Stomach (tissue), 9 donors: ENCODE results near the gene CXorf38. TPM values are rescaled to one million over a fixed set of nuclear protein-coding genes. Genes with fewer than 3 reads are reported as not detected.
A peak's percentile ranks its signal among the peaks of the same experiment; 100 is the strongest.

Source experiments
- DNase-seq, 2 donors: peaks; one replicate each; pipeline versions ENCODE4 v3.0.0 to v3.0.0-alpha.2; 2013 to 2019
- H3K27ac ChIP-seq, 5 donors: fragments of 200-600 bp in 4 of 5; sonication (generic) in 4 of 5; one replicate each; pipeline ENCODE4 v1.5.1; 2013 to 2019; ENCODE audit warnings: mild to moderate bottlenecking in 1 of 5, moderate library complexity in 1 of 5
- H3K27me3 ChIP-seq, 3 donors: fragments of 200-600 bp; sonication (generic); one replicate each; pipeline ENCODE4 v1.5.1; 2017 to 2019; ENCODE audit warnings: mixed run types in 1 of 3
- H3K36me3 ChIP-seq, 4 donors: fragments of 200-600 bp; sonication (generic); 1 replicate in 3 of 4; 2 replicates in 1 of 4; pipeline ENCODE4 v1.5.1; 2016 to 2019
- H3K4me1 ChIP-seq, 4 donors: fragments of 200-600 bp; sonication (generic); one replicate each; pipeline ENCODE4 v1.5.1; 2016 to 2019
- H3K4me3 ChIP-seq, 4 donors: fragments of 200-600 bp; sonication (generic) in 3 of 4; one replicate each; pipeline ENCODE4 v1.5.1; 2016 to 2019; ENCODE audit warnings: mild to moderate bottlenecking in 1 of 4
- H3K9me3 ChIP-seq, 4 donors: fragments of 200-600 bp; sonication (generic); one replicate each; pipeline ENCODE4 v1.5.1; 2016 to 2019
- EP300 ChIP-seq: sonication (generic); formaldehyde crosslinking; IDR thresholded peaks from one replicate; pipeline ENCODE4 v1.6.1; 2017; ENCODE audit warnings: antibody characterized with exemption
- POLR2A ChIP-seq, 4 donors: fragments of 450-650 bp; IDR thresholded peaks; one replicate each; pipeline ENCODE4 v1.6.1; 2016; ENCODE audit warnings: antibody characterized with exemption in 4 of 4, control low read depth in 2 of 4, mild to moderate bottlenecking in 1 of 4, moderate library complexity in 1 of 4
- POLR2AphosphoS5 ChIP-seq, 3 donors: sonication (generic); formaldehyde crosslinking; IDR thresholded peaks; one replicate each; pipeline ENCODE4 v1.6.1; 2016; ENCODE audit warnings: antibody characterized with exemption in 3 of 3
- WGBS, 5 donors: extraction: QIAGEN DNeasy Blood & Tissue Kit in 3 of 5; methylation state at CpG; one replicate each; pipeline versions ENCODE4 v1.1.5 to v1.1.7; 2013 to 2018; 5-methylcytosine and 5-hydroxymethylcytosine counted together
- intact Hi-C: fragments of 100-400 bp; cut with DNase I; formaldehyde crosslinking; loops from one replicate; pipeline ENCODE4 v1.15.1; 2023; ENCODE audit warnings: low total_unique reads
- polyA plus RNA-seq, 3 donors: library from polyadenylated mRNA; stranded (reverse); fragments of 200-250 nt; gene quantifications; one replicate each; pipeline ENCODE4 v1.2.3, GENCODE V29; 2013
- total RNA-seq, 5 donors: library from RNA; depleted of rRNA; stranded (reverse); fragments of >200 nt; gene quantifications; one replicate each; pipeline versions ENCODE4 v1.1.0 to v1.2.3, GENCODE V29; 2014 to 2016
- TF ChIP-seq, protein P1 (sequence below), 7 experiments: fragments of 450-650 bp in 4 of 7; fragments of 200-600 bp in 3 of 7; sonication (generic) in 3 of 7; IDR thresholded peaks; one replicate each; pipeline ENCODE4 v1.5.1; 2016 to 2019; ENCODE audit warnings: antibody characterized with exemption in 7 of 7, control low read depth in 2 of 7, mild to moderate bottlenecking in 1 of 7
- donor health status: healthy with polysubstance abuse.
- donor health status: Bipolar disorder and iron deficiency.
- donor health status: healthy.

CXorf38 gene
- total and polyA plus RNA-seq, 8 donors: 0.89 to 20.2 (median 8.6) TPM

DNA sequence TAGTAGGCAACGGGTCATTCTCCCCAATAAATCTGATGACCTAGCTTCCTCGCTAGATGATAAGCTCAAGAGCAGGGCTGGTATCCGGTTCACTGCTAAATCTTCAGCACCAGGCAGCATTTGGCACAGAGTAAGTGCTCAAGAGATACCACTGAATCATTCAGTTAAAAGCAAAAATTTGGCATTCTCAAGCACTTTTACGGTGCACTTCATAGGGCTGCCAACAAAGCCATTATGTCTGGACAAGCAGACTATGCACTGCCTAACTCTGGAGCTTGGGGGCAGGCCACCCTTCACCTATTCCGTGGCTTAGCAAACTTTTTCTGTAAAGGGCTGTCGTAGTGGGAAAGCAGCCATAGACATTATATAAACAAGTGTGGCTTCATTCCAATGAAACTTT, 23.8 kb upstream of the CXorf38 start:
- Histone ChIP-seq H3K9me3 (no peaks in the 10 kb centered on the region), H3K27ac (no peak overlapping the region), H3K4me1 (peaks cover 0 to 13% (median 2%) of the 10 kb centered on the region in 4 donors), H3K4me3 (no peak overlapping the region), H3K36me3 (peaks cover 3 to 63% (median 55%) of the 10 kb centered on the region in 4 donors), H3K27me3 (no peaks in the 10 kb centered on the region)
- WGBS, 5 donors: 25 to 46% (median 45%) methylated on average over 6 of the region's 6 CpGs
- DNase-seq: peak in 1 of 2 donors; percentile 27
- TF ChIP-seq POLR2AphosphoS5 (IDR thresholded peaks at IDR 0.05) (no peak), EP300 (no peak), POLR2A (IDR thresholded peaks at IDR 0.05) (no peak)
- TF ChIP-seq, protein P1, sequence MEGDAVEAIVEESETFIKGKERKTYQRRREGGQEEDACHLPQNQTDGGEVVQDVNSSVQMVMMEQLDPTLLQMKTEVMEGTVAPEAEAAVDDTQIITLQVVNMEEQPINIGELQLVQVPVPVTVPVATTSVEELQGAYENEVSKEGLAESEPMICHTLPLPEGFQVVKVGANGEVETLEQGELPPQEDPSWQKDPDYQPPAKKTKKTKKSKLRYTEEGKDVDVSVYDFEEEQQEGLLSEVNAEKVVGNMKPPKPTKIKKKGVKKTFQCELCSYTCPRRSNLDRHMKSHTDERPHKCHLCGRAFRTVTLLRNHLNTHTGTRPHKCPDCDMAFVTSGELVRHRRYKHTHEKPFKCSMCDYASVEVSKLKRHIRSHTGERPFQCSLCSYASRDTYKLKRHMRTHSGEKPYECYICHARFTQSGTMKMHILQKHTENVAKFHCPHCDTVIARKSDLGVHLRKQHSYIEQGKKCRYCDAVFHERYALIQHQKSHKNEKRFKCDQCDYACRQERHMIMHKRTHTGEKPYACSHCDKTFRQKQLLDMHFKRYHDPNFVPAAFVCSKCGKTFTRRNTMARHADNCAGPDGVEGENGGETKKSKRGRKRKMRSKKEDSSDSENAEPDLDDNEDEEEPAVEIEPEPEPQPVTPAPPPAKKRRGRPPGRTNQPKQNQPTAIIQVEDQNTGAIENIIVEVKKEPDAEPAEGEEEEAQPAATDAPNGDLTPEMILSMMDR (IDR thresholded peaks at IDR 0.05): no peak
- intact Hi-C loops: no loop called here

DNA sequence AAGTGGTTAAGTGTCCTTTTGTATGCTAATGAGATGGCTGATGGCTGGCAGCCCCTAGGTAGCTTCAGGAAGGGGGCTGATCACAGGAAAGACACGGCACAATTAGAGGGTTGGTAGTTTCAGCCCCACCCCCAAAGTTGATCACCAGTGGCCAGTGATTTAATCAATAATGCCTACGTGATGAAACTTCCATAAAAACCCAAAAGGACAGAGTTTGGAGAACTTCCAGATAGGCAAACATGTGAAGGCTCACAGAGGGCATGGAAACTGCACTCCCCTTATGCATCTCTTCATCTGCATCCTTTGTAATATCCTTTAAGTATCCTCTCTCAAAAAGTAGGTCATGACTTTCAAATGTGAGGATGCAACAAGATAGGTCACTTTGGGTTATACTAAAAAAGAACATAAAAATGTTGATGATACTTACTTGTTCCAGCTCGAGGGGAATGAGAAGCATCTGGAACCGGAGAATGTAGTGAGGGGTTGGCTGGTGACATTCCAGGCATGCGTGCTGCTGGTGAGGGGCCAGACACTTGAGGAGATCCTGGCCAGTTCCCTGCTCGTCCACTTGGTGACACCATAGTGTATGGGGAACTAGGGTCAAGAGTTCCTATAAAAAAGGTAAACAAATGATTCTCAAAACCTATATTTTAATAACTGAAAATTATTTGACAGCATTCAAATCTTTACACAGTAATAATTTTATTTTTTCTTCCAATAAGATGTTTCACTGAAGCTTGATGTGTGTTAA, 16.7 kb upstream of the CXorf38 start:
- peaks cover 5 to 76% (median 70%) of the 10 kb centered on the region in 4 donors for H3K36me3 ChIP-seq
- 58 to 73% (median 67%) methylated on average over 6 of the region's 6 CpGs for WGBS, 5 donors
- no peak for TF ChIP-seq POLR2AphosphoS5 (IDR thresholded peaks at IDR 0.05)
- no peak for TF ChIP-seq POLR2A (IDR thresholded peaks at IDR 0.05)
- TF ChIP-seq, protein P1 (IDR thresholded peaks at IDR 0.05): peak in 1 of 7 experiments; percentile 12

GRCh38 chrX:40663078-40663740, 15.8 kb upstream of the CXorf38 start:
- TF ChIP-seq POLR2AphosphoS5 (IDR thresholded peaks at IDR 0.05): no peak
- TF ChIP-seq EP300: no peak
- TF ChIP-seq, protein P1 (IDR thresholded peaks at IDR 0.05): no peak
- no peak for TF ChIP-seq POLR2A (IDR thresholded peaks at IDR 0.05)
- H3K9me3 ChIP-seq: no peaks in the 10 kb centered on the region
- H3K4me3 ChIP-seq: no peak overlapping the region
- H3K4me1 ChIP-seq: no peaks in the 10 kb centered on the region
- 94 to 98% (median 98%) methylated on average over 3 of the region's 3 CpGs for WGBS, 5 donors
- DNase-seq: no peak
- peaks cover 5 to 85% (median 76%) of the 10 kb centered on the region in 4 donors for H3K36me3 ChIP-seq
- H3K27ac ChIP-seq: no peak overlapping the region
- intact Hi-C loops: no loop called here
- no peaks in the 10 kb centered on the region for H3K27me3 ChIP-seq

More for the DNA sequence above, 16.7 kb upstream of the CXorf38 start:
- H3K9me3 ChIP-seq: no peaks in the 10 kb centered on the region
- H3K4me1 ChIP-seq: no peaks in the 10 kb centered on the region
- H3K27me3 ChIP-seq: no peaks in the 10 kb centered on the region
- intact Hi-C loops: no loop called here
- DNase-seq: peak in 1 of 2 donors; percentile 38
- H3K27ac ChIP-seq: no peak overlapping the region
- H3K4me3 ChIP-seq: no peak overlapping the region

- Histone ChIP-seq H3K36me3 (peaks cover 5 to 84% (median 76%) of the 10 kb centered on the region in 4 donors), H3K27ac (no peak overlapping the region), H3K4me1 (no peaks in the 10 kb centered on the region), H3K27me3 (peaks cover 0 to 5% (median 0%) of the 10 kb centered on the region in 3 donors), H3K4me3 (no peak overlapping the region), H3K9me3 (no peaks in the 10 kb centered on the region)
- no peak for TF ChIP-seq POLR2AphosphoS5 (IDR thresholded peaks at IDR 0.05)
- TF ChIP-seq, protein P1 (IDR thresholded peaks at IDR 0.05): no peak
- no peak for TF ChIP-seq POLR2A (IDR thresholded peaks at IDR 0.05)
- DNase-seq: no peak
- intact Hi-C loops: no loop called here
- WGBS, 5 donors: 61 to 74% (median 71%) methylated on average over 2 of the region's 2 CpGs
Observed at GRCh38 chrX:40661489-40661888, 14.1 kb upstream of the CXorf38 start.
